Muscle layer of colon (tissue), 2 donors: ENCODE results near the gene KDM7A.
"Not testable (repeated sequence)": the region's sequence is repeated elsewhere in the genome, so short reads cannot be mapped to it uniquely, and the experiment has no call there.

ENCODE experiments used
- H3K27ac ChIP-seq: one replicate; pipeline ENCODE4 v1.7.0; 2013; ENCODE audit warnings: low read depth, mild to moderate bottlenecking, low read length, moderate library complexity
- H3K27me3 ChIP-seq, 2 donors: one replicate each; pipeline ENCODE4 v1.7.0; 2013; ENCODE audit warnings: low read length in 2 of 2, mild to moderate bottlenecking in 2 of 2; ENCODE audit not compliant: insufficient read depth in 2 of 2, control insufficient read depth in 1 of 2
- H3K36me3 ChIP-seq: one replicate; pipeline ENCODE4 v1.7.0; 2013; ENCODE audit warnings: mild to moderate bottlenecking, low read length; ENCODE audit not compliant: insufficient read depth
- H3K4me1 ChIP-seq: one replicate; pipeline ENCODE4 v1.7.0; 2013; ENCODE audit warnings: mild to moderate bottlenecking, low read length; ENCODE audit not compliant: insufficient read depth
- H3K4me3 ChIP-seq, 2 donors: one replicate each; pipeline ENCODE4 v1.7.0; 2013; ENCODE audit warnings: low read length in 2 of 2, low read depth in 1 of 2, mild to moderate bottlenecking in 1 of 2, moderate library complexity in 1 of 2
- H3K9ac ChIP-seq: one replicate; pipeline ENCODE4 v1.7.0; 2013; ENCODE audit warnings: low read length
- H3K9me3 ChIP-seq: one replicate; pipeline ENCODE4 v1.7.0; 2013; ENCODE audit warnings: mild to moderate bottlenecking, low read length
- donor health status: abdominal sarcoma.
- donor health status: Adenocarcinoma of cecum.

Gene KDM7A

DNA sequence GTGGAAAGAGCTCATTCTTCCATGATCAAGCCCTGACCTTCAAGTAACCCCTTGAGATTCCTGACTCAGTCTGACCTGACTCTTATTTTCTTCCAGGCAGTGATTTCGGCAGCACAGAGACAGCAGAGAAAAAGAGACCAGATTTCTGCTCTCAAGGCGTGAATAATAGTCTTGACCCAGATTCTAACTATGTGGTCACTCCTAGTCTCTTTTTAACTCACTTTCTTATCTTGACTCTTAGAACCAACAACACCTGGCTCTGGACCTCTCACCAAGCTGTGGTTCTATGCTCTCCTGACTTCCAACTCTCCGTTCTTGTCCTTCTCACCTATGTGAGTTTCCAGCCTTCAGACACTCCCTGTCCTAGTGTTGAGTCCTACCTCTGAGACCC is 36.9 kb upstream of the KDM7A start:
- no peaks in the 10 kb centered on the region for H3K27me3 ChIP-seq
- no peak overlapping the region for H3K9ac ChIP-seq
- no peak overlapping the region for H3K27ac ChIP-seq
- no peaks in the 10 kb centered on the region for H3K4me1 ChIP-seq
- no peak overlapping the region for H3K4me3 ChIP-seq
- no peaks in the 10 kb centered on the region for H3K36me3 ChIP-seq
- no peaks in the 10 kb centered on the region for H3K9me3 ChIP-seq

- Histone ChIP-seq H3K27me3 (no peaks in the 10 kb centered on the region), H3K4me1 (no peaks in the 10 kb centered on the region), H3K9ac (no peak overlapping the region), H3K36me3 (no peaks in the 10 kb centered on the region), H3K9me3 (no peaks in the 10 kb centered on the region), H3K27ac (no peak overlapping the region), H3K4me3 (no peak overlapping the region)
Observed at GRCh38 chr7:140212100-140212881, 35.5 kb upstream of the KDM7A start.

DNA sequence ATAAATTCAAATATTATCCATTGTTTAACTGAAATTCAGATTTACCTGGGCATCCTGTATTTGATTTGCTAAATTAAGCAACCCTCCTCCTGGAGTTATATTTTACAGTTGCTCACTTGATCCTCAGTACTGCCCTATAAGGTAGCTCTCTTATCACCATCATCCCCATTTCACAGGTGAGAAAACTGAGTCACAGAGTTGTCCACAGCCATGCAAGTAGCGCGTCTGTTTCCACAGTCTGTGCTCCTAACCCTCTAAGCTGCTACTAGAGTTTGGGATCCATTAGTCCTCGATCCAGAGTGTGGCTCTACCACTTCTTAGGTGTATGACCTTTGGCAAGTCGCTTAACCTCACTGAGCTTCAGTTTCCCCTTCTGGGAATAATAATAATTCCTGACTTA is 34.9 kb upstream of the KDM7A start:
- no peak overlapping the region for H3K27ac ChIP-seq
- no peaks in the 10 kb centered on the region for H3K36me3 ChIP-seq
- H3K9me3 ChIP-seq: no peaks in the 10 kb centered on the region
- H3K9ac ChIP-seq: no peak overlapping the region
- no peak overlapping the region for H3K4me3 ChIP-seq
- H3K4me1 ChIP-seq: no peaks in the 10 kb centered on the region
- H3K27me3 ChIP-seq: no peaks in the 10 kb centered on the region

GRCh38 chr7:140209866-140210609 is 33.3 kb upstream of the KDM7A start:
- Histone ChIP-seq H3K9me3 (no peaks in the 10 kb centered on the region), H3K4me1 (no peaks in the 10 kb centered on the region), H3K27me3 (no peaks in the 10 kb centered on the region), H3K27ac (no peak overlapping the region), H3K36me3 (no peaks in the 10 kb centered on the region), H3K4me3 (no peak overlapping the region), H3K9ac (no peak overlapping the region)

DNA sequence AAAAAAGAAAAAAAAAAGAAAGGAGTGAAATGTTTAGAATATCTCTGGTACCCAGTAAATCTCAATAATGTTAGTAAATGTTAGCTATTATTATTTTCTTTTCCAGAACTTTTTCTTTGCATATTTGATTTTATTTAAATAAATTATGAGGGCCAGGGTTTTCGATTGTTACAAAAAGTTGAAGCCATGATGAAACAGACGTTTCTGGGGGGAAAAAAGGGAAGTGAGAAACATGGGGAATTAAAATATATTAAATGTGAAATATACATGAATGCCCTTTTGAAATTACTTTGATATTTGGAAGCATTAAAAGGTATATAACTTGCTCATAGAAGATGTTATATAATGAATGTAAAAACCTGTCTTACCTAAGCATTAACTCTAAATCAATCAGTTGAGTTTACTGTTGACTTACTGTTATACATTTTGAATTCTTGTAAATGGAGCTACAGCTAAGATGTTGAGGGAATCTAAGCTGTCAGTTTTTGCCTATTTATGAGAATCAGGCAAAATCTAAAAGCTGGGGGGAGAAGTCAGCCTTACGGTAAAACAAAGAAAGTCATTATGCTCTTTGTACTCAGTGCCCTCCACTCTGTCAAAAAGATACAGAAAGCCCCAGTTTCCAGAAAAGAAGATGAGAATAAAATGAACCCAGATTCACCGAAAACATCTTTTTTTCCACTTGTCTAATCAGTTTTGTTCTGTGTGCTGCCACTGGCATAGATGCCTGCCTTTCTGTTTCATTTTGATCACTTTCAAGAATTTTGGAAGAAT is 30.0 kb upstream of the KDM7A start:
- Histone ChIP-seq H3K4me3 (no peak overlapping the region), H3K9me3 (no peaks in the 10 kb centered on the region), H3K27me3 (no peaks in the 10 kb centered on the region), H3K4me1 (no peaks in the 10 kb centered on the region), H3K9ac (no peak overlapping the region), H3K36me3 (no peaks in the 10 kb centered on the region), H3K27ac (no peak overlapping the region)

DNA sequence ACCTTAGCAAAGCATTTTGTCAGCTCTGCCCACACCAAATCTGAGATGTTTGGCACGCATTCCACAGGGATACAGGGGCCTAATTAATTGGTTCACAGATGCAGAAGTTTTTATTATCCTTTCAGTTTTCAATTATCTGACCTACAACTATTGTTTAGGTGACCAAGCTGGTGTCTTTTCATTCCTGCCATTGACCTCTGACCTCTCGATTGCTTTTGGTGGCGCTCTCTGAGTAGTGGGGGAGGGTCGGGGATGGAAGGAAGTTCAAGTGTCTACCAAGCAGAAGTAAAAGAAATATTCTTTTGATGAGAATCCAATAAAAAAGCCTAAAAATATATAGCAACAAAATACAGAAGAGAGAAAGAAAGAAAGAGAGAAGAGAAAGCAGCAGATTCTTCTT is 28.8 kb upstream of the KDM7A start:
- Histone ChIP-seq H3K27ac (no peak overlapping the region), H3K4me3 (no peak overlapping the region), H3K9me3 (no peaks in the 10 kb centered on the region), H3K4me1 (no peaks in the 10 kb centered on the region), H3K36me3 (no peaks in the 10 kb centered on the region), H3K27me3 (no peaks in the 10 kb centered on the region), H3K9ac (no peak overlapping the region)

- no peaks in the 10 kb centered on the region for H3K9me3 ChIP-seq
- H3K9ac ChIP-seq: no peak overlapping the region
Observed at GRCh38 chr7:140203556-140203955, 26.8 kb upstream of the KDM7A start.

DNA sequence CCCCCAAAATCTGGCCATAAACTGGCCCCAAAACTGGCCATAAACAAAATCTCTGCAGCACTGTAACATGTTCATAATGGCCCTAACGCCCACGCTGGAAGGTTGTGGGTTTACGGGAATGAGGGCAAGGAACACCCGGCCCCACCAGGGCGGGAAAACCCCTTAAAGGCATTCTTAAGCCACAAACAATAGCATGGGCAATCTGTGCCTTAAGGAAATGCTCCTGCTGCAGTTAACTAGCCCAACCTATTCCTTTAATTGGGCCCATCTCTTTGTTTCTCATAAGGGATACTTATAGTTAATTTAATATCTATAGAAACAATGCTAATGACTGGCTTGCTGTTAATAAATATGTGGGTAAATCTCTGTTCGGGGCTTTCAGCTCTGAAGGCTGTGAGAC is 26.2 kb upstream of the KDM7A start:
- not testable (repeated sequence) for H3K4me3 ChIP-seq, H3K9ac ChIP-seq, H3K27me3 ChIP-seq, H3K27ac ChIP-seq, H3K36me3 ChIP-seq, H3K9me3 ChIP-seq, H3K4me1 ChIP-seq

More at GRCh38 chr7:140203556-140203955, 26.8 kb upstream of the KDM7A start:
- H3K4me1 ChIP-seq: no peaks in the 10 kb centered on the region
- no peak overlapping the region for H3K4me3 ChIP-seq
- H3K27me3 ChIP-seq: no peaks in the 10 kb centered on the region
- no peaks in the 10 kb centered on the region for H3K36me3 ChIP-seq
- H3K27ac ChIP-seq: no peak overlapping the region

DNA sequence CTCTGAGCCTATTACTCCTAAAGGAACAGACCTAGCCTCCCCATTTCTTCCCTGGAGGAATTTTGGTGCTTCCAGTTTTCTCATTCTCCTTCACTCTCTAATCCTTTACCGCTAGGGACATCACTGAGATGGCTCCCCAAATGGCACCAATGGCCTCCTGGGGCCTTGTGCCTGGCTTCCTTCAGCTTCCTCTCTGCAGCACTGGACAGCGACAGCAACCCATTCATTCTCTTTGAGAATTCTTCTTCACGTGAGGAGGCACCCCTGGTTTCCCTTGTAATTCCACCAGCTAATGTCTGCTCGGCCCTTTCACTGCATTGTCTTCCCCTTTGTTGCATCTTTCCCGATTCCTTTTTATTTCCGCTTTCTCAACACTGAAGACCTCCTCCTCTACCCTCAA is 24.6 kb upstream of the KDM7A start:
- Histone ChIP-seq H3K27ac (no peak overlapping the region), H3K4me3 (no peak overlapping the region), H3K9me3 (no peaks in the 10 kb centered on the region)

GRCh38 chr7:140200061-140200989 is 23.5 kb upstream of the KDM7A start:
- Histone ChIP-seq H3K9me3 (no peaks in the 10 kb centered on the region), H3K27me3 (no peaks in the 10 kb centered on the region), H3K36me3 (no peaks in the 10 kb centered on the region), H3K9ac (no peak overlapping the region), H3K4me3 (no peak overlapping the region), H3K27ac (no peak overlapping the region), H3K4me1 (no peaks in the 10 kb centered on the region)

More for the DNA sequence above, 24.6 kb upstream of the KDM7A start:
- Histone ChIP-seq H3K36me3 (no peaks in the 10 kb centered on the region), H3K27me3 (no peaks in the 10 kb centered on the region), H3K4me1 (no peaks in the 10 kb centered on the region), H3K9ac (no peak overlapping the region)

GRCh38 chr7:140197938-140198337 is 21.2 kb upstream of the KDM7A start:
- H3K9ac ChIP-seq: no peak overlapping the region
- H3K4me1 ChIP-seq: no peaks in the 10 kb centered on the region
- no peak overlapping the region for H3K27ac ChIP-seq
- no peak overlapping the region for H3K4me3 ChIP-seq
- H3K9me3 ChIP-seq: no peaks in the 10 kb centered on the region
- H3K27me3 ChIP-seq: no peaks in the 10 kb centered on the region
- no peaks in the 10 kb centered on the region for H3K36me3 ChIP-seq
